H1 (cell line): ENCODE measurements around the gene PLXND1. TPM values are rescaled to one million over a fixed set of nuclear protein-coding genes. Genes with fewer than 3 reads are reported as not detected.

Experiments used
- CHD7 ChIP-seq: fragments of 300-600 bp; sonication (generic); IDR thresholded peaks from 2 replicates; pipeline ENCODE4 v1.7.1; 2012; ENCODE audit warnings: low read length, moderate library complexity, mild to moderate bottlenecking, inconsistent platforms; ENCODE audit not compliant: insufficient replicate concordance
- EP300 ChIP-seq, 2 experiments: IDR thresholded peaks; 1 replicate in 1 of 2; 2 replicates in 1 of 2; pipeline ENCODE4 v1.6.1; 2011 to 2012; ENCODE audit warnings: low read depth in 2 of 2, low read length in 2 of 2, mild to moderate bottlenecking in 2 of 2, borderline replicate concordance in 1 of 2, inconsistent platforms in 1 of 2, moderate library complexity in 1 of 2
- polyA plus RNA-seq, 7 experiments: library from polyadenylated mRNA; depleted of rRNA in 3 of 7; stranded (reverse) in 5 of 7; unstranded in 2 of 7; fragments of >200 nt in 5 of 7; fragments of 200-250 nt in 2 of 7; gene quantifications; 1 replicate in 5 of 7; 2 replicates in 1 of 7; 4 replicates in 1 of 7; pipeline versions ENCODE4 v1.2.1 to v1.2.3, GENCODE V29; 2011 to 2013; ENCODE audit warnings: missing spikeins in 2 of 7, mixed read lengths in 2 of 7
- total RNA-seq: library from RNA; stranded (reverse); fragmentation: NEBNext Ultra II Directional; extraction: Animal tissue kit (Norgen Biotek cat#: 25700); gene quantifications from 2 replicates; pipeline ENCODE4 v1.2.1, GENCODE V29; 2021

PLXND1 gene
- total and polyA plus RNA-seq, 2 of the 8 experiments (the other 6 are each of a cell fraction or from before 2014, with no cell fraction given), result 17.7 to 66.4 TPM

- TF ChIP-seq CHD7, result no peak
- no peak for TF ChIP-seq EP300 (IDR thresholded peaks at IDR 0.05; ENCODE audit: borderline replicate concordance in 1 of 2, low read depth in 2 of 2, low read length in 2 of 2)
These were observed 6.3 kb upstream of the PLXND1 start (continued) for GRCh38 chr3:129612534-129613366.
